ENCODE measurements around the gene PNKP.

GRCh38 chr19:49850487-49851342, 16.7 kb downstream of the PNKP start, which contains the start of gene PTOV1:
- TF ChIP-seq EZH2phosphoT487 (IDR thresholded peaks at IDR 0.05; ENCODE audit: borderline replicate concordance), result no peak
- no peak for TF ChIP-seq CTCF (conservative IDR thresholded peaks at IDR 0.05; ENCODE audit: low read length)
